Lower leg skin (tissue), 3 donors: ENCODE measurements around the gene ADAMTS17.

Experiments used
- CTCF ChIP-seq, 3 donors: fragments of 450-650 bp; IDR thresholded peaks; one replicate each; pipeline ENCODE4 v1.5.1; 2016; ENCODE audit warnings: antibody characterized with exemption in 3 of 3, mild to moderate bottlenecking in 3 of 3, moderate library complexity in 2 of 3
- POLR2A ChIP-seq, 2 donors: fragments of 450-650 bp; IDR thresholded peaks; one replicate each; pipeline ENCODE4 v1.6.1; 2016 to 2017; ENCODE audit warnings: antibody characterized with exemption in 2 of 2, mild to moderate bottlenecking in 1 of 2, moderate library complexity in 1 of 2

- no peak for TF ChIP-seq CTCF (IDR thresholded peaks at IDR 0.05)
- no peak for TF ChIP-seq POLR2A (IDR thresholded peaks at IDR 0.05)
These were observed 93.5 kb downstream of the ADAMTS17 start for GRCh38 chr15:100248236-100248635.
